ENCODE results near the gene LMO7.

The LMO7 gene

DNA sequence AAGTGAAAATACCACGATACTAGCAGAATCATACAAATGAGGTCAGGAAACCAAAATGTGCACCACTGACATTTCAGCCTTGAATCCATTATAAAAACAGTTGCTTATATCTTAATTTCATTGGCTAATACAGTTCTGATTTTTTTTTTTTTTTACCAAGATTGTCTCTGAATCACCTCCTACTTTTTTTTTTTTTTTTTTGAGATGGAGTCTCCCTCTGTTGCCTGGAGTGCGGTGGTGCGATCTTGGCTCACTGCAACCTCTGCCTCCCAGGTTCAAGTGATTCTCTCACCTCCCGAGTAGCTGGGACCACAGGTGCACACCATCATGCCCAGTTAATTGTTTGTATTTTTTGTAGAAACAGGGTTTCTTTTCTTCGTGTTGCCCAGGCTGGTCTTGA lies 270.2 kb downstream of the LMO7 start:
- H3K27ac ChIP-seq (ENCODE audit: low read depth, low read length) = no peak overlapping the region
- no peak overlapping the region for H3K4me3 ChIP-seq (ENCODE audit: low read depth in 1 of 5, low read length in 5 of 5)
- H3K9me3 ChIP-seq (ENCODE audit: control insufficient read depth in 5 of 5, low read length in 5 of 5) = no peaks in the 10 kb centered on the region
- no peaks in the 10 kb centered on the region for H3K27me3 ChIP-seq (ENCODE audit: control insufficient read depth in 5 of 5, insufficient read depth in 4 of 5, low read length in 5 of 5)
- H3K4me1 ChIP-seq (ENCODE audit: control insufficient read depth in 5 of 5, insufficient read depth in 5 of 5, low read length in 5 of 5) = no peaks in the 10 kb centered on the region
- H3K9ac ChIP-seq (ENCODE audit: low read length in 5 of 5) = no peak overlapping the region
- no peaks in the 10 kb centered on the region for H3K36me3 ChIP-seq (ENCODE audit: control insufficient read depth in 5 of 5, insufficient read depth in 5 of 5, low read length in 5 of 5)

DNA sequence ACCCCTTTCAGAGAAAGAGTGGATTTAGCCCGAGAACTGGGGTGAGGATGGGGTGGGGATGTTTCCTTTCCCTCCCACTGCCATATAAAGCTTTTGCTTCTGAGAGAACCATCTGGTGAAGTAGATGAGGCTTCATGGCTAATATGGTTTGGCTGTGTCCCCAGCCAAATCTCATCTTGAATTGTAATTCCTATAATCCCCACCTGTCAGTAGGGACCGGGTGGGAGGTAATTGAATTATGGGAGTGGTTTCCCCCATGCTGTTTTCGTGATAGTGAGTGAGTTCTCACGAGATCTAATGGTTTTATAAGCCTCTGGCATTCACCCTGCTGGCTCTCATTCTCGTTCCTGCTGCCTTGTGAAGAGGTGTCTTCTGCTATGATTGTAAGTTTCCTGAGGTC lies 270.9 kb downstream of the LMO7 start:
- Histone ChIP-seq H3K36me3 (ENCODE audit: control insufficient read depth in 5 of 5, insufficient read depth in 5 of 5, low read length in 5 of 5) (no peaks in the 10 kb centered on the region), H3K4me3 (ENCODE audit: low read depth in 1 of 5, low read length in 5 of 5) (no peak overlapping the region), H3K9ac (ENCODE audit: low read length in 5 of 5) (no peak overlapping the region), H3K9me3 (ENCODE audit: control insufficient read depth in 5 of 5, low read length in 5 of 5) (no peaks in the 10 kb centered on the region), H3K27ac (ENCODE audit: low read depth, low read length) (no peak overlapping the region), H3K27me3 (ENCODE audit: control insufficient read depth in 5 of 5, insufficient read depth in 4 of 5, low read length in 5 of 5) (no peaks in the 10 kb centered on the region), H3K4me1 (ENCODE audit: control insufficient read depth in 5 of 5, insufficient read depth in 5 of 5, low read length in 5 of 5) (no peaks in the 10 kb centered on the region)

DNA sequence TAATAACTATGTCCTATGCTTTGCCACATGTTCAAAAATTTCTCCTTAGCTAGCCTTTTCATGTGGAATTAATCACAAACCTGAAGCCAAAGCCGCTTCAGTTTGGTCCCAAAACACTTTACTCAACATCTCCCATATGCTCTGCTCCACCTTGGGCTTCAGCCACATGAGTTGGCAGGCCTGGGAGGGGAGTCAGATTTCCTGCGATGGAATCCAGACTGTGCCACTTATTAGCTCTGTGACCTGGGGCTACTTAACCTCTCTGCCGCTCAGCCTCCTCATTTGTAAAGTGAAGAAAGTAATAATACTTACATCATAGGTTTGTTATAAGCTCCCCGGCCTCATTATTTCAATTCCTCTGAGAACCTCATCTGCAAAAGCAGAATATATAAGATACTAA lies 272.0 kb downstream of the LMO7 start:
- Histone ChIP-seq H3K9me3 (ENCODE audit: control insufficient read depth in 5 of 5, low read length in 5 of 5) (no peaks in the 10 kb centered on the region), H3K27me3 (ENCODE audit: control insufficient read depth in 5 of 5, insufficient read depth in 4 of 5, low read length in 5 of 5) (no peaks in the 10 kb centered on the region), H3K9ac (ENCODE audit: low read length in 5 of 5) (no peak overlapping the region), H3K4me1 (ENCODE audit: control insufficient read depth in 5 of 5, insufficient read depth in 5 of 5, low read length in 5 of 5) (no peaks in the 10 kb centered on the region), H3K27ac (ENCODE audit: low read depth, low read length) (no peak overlapping the region), H3K4me3 (ENCODE audit: low read depth in 1 of 5, low read length in 5 of 5) (no peak overlapping the region), H3K36me3 (ENCODE audit: control insufficient read depth in 5 of 5, insufficient read depth in 5 of 5, low read length in 5 of 5) (no peaks in the 10 kb centered on the region)

Measured in subcutaneous abdominal adipose tissue (tissue), 5 donors.